Right renal cortex interstitium (tissue), 3 donors: ENCODE measurements around the gene NLRC3. TPM values are rescaled to one million over a fixed set of nuclear protein-coding genes. Genes with fewer than 3 reads are reported as not detected.

Source experiments
- DNase-seq, 3 donors: peaks; one replicate each; pipeline ENCODE4 v3.0.0-alpha.2; 2013; ENCODE audit warnings: low read depth in 3 of 3, low spot score in 2 of 3
- polyA plus RNA-seq, 3 donors: library from polyadenylated mRNA; unstranded; fragments of 120-200 nt; gene quantifications; one replicate each; pipeline ENCODE4 v1.2.1, GENCODE V29; 2013; ENCODE audit not compliant: insufficient read length in 3 of 3

Gene NLRC3
- polyA plus RNA-seq, 3 donors = 1.6 to 1.7 (median 1.6) TPM

DNA sequence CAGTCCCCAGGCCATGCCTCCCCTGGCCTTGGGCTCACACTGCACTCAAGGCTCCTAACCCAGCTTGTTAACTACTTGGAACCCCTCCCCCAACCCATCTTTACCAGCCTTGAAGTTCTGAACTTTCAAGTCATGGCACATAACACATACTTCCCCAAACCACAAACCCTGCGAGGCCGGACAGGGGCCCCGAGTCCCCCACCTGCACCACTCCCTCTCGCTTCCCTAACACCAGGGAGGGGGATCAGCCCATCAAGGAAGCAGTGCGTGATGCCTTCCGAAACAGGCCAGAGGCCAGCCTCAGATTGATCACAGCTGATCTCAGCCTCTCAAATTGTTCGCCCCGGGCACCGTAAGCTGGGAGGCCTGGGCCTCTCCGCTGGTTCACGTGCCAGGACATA lies 3.0 kb upstream of the NLRC3 start:
- DNase-seq = no peak

DNA sequence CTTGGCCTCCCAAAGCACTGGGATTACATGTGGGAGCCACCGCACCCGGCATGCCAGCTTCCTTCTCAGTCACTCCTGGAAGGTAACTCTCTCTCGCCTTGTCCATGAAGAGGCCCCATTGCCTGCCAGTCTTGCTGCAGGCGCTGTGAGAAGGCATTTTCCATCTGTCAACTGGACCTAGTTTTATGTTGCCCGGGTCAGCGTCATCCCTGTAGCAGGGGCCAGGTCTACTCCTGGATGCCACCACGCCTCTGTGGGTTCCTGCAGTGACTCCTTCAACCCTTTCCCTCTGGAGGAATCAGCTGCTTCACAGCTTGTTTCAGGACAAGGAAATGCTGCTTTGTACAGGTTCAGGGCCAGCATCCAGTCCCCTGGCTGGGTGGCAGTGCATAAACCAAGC lies 2.6 kb upstream of the NLRC3 start:
- no peak for DNase-seq

DNA sequence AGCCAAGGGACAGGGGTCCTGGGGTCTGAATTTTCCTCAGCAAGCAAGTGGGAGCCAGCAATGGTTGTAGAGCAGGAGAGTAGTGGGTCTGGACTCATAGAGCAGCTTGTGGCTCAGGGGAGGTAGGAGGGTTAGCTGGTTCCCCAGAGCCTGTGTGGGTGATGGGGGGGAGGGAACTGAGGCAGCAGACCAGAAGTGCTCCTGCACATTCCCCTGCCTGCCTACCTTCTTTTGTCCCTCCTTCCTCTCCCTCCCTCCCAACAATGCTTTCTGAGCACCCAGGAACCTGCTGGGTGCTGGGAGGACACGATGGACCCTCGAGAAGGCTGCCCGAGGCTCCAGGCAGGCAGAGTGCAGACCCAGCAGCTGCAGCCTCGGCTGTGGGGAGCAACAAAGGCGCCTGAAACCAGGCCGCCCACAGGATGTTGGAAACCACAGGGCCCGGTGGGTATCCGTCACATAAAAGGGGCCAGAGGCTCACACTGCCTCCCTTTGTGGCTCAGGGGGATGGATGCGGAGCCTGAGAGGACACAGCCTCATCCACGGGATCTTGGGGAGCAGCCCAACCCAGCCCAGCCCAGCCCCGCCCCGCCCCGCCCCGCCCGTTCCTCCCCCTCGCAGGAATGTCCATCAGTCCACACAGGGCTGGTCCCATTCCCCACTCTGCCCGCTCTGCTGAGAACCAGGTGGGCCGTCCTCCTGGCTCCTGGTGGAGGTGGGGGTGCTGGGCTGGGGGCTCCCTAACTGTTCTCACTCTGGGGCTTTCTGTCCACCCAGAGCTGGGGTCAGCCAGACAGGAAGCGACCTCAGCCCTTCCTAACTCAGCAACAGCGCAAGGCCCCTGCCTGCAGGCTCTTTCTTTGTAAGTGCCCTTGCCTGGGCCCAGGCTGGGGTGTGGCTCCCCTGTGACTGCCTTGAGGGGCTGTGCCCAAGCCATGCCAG lies 1.7 kb upstream of the NLRC3 start:
- DNase-seq = no peak

DNA sequence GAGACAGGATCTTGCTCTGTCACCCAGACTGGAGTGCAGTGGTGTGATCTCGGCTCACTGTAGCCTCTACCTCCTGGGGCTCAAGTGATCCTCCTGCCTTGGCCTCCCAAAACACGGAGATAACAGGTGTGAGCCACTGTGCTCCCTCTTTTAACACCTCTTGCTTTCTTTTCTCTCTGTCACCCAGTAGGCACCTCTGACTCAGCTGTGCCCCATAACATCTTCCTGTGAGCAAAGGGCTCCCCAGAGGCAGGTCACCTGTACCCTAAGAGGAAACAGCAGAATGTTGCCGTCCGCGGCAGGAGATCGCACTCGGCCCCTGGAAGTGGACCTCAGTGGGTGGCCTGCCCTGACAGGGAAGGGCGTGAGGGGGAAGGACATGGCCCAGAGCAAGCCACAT lies 918 bp upstream of the NLRC3 start:
- DNase-seq = no peak

DNA sequence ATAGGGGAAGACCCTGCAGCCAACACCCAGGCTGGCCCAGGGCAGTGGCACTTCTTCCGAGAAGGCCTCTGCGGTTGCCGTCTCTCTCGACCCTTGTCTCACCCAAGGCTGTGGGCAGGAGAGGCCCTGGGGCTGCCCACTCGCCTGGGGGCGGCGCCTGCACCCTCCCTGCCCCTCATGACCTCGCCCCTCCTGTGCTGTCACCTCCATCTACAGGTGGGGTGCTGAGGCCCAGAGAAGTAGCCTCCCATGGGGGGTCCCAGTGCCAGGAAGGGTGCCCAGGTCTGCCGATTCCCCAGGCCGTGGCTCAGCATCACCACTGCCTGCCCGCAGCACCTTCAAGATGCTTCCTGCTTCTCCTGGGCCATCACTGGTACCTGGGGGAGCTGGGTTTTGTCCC lies 992 bp downstream of the NLRC3 start:
- no peak for DNase-seq

DNA sequence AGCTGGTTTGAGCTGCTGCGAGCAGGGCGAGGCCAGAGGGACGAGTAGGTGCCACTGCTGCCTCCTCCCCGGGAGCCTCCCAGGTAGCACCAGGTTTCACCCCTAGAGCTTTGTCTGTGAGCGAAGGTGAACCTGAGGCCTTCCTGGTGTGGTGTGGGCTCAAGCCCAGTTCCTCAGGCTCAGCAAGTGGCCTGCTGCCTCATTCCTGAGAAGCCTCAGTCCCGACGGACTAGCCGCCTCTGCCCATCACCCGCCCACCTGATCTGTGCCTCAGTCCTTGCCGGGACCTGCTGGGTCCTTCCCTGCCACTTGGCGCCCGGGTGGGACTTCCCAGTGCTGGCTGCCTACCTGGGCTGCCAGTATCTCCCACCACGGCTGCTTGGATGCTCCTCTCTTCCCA lies 1.7 kb downstream of the NLRC3 start:
- no peak for DNase-seq

DNA sequence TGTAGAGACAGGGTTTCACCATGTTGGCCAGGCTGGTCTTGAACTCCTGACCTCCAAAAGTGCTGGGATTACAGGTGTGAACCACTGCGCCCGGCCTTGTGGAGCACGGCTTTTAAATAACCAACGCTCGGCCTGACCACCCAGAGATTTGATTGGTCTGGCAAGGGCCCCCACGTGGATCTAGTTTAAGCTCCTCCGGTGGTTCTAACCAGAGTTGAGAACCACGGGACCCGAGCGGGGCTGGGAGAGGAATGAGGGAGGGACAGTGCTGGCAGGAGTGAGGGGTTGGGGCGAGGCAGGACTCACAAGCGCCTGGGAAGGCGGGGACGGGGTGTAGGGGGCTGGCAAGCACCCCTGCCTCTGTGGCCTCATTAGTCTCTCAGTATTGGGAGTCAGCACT lies 3.0 kb downstream of the NLRC3 start:
- DNase-seq = no peak

DNA sequence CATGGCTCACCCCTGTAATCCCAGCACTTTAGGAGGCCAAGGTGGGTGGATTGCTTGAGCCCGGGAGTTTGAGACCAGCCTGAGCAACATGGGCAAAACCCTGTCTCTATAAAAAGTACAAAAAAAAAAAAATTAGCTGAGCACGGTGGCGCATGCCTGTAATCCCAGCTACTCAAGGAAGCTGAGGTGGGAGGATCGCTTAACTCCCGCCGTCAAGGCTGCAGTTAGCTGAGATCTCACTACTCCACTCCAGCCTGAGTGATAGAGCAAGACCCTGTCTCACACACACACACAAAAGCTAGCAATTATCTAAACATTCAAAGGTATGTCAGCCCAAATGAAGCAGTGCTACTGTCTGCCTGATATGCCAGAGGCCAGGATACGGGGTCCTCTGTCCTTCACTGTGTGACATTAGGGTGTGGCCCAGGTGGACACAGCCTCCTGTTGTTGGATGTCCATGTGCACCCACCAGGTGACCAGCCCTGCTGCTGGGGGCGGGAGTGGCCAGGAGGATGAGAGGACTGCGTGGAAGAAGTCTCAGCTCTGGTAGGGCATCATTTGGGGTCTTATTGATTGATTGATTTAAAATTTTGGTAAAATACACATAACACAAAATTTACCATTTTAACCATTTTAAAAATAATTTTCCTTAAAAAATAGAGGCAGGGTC lies 3.9 kb downstream of the NLRC3 start:
- DNase-seq = no peak

DNA sequence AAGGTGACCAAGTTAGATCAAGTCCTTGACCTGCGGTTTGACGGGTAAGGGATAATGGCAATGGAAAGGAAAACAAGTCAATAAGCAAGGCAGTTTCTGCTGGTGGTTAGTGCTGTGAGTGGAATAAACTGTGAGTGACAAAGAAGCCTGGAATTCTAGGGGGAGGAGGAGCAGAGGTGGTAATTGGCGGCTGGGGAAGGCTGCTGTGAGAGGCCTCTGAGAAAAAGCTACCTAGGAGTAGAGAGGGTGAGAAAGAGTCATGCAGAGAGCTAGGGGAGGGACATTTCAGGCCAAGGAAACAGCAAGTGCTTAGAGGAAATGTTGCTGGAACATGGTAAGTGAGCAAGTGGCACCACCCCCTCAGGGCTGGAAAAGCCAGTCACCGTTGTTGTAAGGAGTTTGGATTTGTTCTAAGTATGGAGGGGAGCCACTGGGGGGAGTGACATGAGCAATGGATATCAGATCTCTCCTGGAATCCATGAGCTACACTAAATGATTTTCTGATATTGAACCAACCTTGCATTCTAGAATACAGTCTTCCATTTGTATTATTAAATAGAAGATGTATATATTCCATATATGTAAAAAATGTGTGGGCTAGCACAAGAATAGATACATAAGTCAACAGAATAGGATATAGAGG lies 6.7 kb downstream of the NLRC3 start:
- DNase-seq = no peak

DNA sequence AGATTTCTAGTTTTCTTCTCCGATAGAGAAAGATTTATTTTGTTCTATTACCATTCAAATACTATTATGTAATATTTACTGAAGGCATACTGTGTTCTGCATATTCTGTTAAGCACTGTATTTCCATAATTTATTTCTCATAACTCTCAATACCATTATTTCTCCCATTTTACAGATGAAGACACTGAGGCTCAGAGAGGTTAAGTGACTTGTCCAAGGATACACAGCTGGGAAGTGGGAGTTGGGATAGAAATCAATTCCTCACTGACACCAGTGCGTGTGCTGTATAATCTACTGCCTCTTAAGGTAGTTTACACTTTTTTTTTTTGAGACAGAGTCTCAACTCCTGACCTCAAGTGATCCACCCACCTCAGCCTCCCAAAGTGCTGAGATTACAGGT lies 7.4 kb downstream of the NLRC3 start:
- DNase-seq = no peak

DNA sequence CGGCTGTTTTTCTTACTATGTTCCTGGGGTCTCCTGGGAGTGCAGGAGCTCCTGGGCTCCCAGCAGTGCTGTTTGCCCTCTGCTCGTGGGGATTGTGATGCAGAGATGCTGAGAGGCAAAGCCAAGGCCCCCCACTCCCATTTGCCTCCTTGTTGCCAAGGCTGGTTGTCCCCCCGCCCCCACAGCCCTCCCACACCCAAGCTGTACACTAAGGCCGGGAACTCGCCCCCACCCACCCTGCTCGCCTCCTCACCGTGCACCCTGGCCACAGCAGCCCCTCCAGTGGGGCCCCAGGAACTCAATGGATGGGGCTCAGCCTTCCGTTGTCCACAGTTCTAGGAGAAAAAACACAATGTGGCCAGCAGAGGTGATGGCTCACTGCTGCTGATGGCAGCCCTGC lies 10.2 kb downstream of the NLRC3 start:
- DNase-seq = no peak

DNA sequence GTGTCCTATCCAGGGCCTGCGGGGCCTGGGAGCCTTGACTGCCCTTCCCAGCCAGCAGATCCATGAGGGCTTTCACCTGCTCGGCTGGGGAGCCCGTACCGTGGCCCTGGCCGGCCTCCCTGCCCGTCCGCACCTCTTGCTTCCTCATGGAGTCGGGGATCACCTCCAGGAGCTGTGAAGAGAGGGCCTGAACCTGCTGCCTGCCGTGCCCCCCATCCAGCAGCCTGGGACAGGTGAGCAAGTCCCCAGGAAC lies 12.4 kb downstream of the NLRC3 start:
- DNase-seq = no peak

DNA sequence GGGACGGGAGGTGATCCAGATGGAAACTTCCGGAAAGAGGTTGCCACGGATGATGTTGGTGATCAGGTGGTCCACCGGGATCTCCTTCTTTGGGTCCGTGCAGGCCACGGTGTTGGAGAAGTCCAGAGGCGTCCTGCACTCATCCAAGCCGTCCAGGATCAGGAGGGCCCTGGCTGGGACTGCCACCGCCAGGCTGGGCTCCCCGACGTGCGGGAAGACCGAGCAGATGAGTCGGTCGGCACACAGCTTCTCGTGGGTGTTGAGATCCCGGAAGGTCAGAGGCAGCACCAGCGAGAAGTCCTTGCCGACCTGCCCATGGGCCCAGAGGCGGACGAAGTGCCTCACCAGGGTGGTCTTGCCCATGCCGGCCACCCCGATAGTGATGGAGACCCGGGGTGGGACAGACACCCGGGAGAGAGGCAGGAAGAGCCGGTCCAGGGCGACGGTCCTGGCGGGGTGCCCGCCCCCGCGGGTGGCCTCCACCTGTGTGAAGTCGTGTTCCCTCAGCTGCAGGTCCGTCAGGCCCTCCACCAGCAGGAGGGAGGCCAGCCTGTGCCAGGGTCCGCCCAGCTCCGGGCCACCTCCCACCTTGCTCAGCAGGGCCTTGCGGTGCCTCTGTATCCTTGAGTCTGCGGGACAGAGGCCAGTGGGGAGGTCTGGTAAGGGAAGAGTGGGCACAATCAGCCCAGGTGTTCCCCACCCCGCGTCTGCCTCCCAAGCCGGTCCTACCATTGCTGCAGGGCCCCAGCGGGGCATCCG lies 12.9 kb downstream of the NLRC3 start:
- DNase-seq = no peak

DNA sequence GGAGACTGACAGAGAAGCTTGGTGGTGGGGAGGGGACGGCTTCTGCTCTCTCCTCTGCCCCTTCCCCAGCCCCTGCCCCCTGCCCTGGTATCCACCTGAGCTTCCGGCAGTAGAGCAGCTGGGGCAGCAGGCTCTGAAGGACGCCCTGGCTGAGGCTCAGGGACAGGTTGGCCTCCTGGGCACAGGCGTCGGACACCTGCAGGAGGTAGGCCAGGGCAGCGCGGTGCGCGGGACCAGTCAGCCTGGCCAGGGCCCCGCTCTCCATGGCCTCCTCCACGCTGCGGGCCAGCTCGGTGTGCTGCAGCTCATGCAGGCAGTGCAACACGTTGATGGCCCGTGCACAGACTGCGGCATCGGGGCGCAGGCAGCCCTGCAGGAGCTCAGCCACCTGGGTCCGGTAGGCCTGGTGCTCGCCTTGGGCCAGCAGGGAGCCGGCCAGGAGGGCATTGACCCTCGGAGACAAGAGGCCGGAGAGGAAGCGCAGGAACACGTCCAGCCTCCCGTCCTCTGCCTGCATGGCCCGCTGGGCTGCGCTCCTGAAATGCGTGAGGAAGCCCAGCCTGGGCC lies 14.2 kb downstream of the NLRC3 start:
- DNase-seq = no peak

DNA sequence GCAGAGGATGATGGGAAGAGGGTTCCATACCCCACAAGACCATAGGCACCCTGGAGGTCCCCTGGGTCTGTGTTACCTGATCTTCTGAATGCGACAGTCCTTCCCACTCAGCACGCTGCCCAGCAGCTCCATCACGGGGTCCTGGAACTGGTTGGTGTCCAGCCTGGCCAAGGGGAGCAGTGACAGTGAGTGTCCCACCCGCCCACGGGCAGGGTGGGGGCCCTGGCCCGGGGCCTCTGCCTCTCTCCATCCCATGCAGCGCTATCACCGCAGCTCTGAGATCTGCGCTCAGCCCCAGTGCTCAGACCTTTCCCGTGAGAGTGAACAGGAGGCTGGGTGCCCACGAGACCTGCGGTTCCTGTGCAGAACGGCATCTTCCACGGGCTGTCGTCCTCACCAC lies 15.6 kb downstream of the NLRC3 start:
- no peak for DNase-seq

DNA sequence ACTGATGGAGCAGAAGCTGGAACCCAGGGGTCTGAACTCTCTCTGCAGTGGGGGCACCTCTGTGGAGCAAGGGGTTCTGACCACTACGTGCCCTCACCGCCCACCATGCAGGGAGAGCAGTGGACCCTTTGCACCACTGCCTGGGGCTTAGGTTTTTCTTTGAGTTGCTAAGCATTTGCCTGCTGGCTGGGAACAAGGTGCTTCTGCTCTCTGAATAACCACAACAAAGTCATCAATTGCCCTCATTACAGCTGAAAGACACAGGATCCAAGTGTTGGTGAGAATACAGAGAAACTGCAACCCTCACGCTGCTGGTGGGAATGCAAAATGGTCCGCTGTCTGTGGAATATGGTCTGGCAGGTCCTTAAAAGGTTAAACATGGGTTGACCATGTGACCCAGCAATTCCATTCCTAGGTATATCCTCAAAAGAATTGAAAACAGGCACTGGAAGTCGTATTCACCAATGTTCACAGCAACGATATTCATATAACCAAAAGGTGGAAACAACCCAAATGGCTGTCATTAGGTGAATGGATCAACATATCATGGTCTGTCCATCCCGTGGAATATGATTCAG lies 22.8 kb downstream of the NLRC3 start:
- DNase-seq = no peak

DNA sequence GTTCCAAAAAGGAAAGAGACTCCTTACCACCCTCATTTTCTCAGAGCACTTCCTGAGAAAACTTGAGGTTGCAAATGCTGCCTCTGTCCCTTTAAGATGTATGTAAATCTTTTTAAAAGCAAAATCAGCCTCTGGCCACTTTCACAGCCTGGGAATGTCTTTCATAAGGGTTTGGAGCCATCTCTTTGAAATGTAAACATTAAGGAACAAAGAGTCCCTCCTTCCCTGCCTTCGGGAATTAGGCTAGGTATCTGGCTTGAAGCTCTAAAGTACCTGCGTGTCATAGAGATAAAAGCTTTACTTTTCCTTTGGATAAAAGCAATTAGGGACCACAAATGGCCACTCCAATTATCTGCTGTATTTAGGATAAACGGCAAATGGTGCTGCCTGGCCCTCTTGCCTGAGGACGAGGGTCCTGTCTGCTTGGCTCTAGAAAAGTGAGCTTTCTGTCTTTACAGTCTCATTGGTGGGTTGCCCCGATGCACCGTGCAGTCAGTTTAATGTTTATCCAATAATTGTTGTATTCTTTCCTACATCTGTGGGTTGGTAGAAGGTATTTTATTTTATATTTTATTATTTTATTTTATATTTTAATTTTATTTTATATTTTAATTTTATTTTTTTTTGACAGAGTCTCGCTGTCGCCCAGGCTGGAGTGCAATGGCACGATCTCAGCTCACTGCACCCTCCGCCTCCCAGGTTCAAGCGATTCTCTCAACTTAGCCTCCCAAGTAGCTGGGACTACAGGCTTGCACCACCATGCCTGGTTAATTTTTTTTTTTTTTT lies 23.9 kb downstream of the NLRC3 start:
- no peak for DNase-seq

DNA sequence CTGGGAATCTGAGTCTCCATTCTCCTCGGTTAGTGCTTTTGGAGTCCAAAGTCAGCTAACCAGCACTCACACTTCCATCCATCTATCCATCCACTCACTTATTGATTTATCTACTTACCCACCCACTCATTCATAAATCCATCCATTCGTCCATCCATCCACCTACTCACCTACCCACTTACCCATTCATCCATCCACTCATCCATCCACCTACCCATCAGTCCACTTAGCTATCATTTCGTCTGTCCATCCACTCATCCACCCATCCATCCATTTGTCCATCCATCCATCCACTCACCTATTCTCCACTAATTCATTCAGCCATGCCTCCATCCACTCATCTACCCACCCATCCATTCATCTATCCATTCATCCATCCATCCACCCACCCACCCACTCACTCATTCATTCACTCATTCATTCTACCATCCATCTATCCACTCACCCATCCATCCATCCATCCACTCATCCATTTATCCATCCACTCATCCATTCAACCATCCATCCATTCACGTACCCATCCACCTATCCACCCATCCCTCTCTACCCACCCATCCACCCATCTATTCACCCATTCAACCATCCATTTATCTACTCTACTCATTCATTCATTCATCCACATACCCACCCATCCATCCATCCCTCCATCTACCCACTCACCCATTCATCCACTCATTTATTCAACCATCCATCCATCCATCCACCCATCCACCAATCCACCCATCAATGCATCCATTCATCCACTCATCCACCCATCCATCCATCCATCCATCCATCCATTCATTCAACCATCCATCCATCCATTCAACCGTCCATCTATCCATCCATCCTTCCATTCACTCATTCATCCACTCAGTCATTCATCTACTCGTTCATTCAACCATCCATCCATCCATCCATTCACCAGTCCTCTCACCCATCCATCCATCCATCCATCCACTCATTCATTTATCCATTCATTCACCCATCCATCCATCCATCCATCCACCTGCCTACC lies 26.1 kb downstream of the NLRC3 start:
- DNase-seq = no peak

DNA sequence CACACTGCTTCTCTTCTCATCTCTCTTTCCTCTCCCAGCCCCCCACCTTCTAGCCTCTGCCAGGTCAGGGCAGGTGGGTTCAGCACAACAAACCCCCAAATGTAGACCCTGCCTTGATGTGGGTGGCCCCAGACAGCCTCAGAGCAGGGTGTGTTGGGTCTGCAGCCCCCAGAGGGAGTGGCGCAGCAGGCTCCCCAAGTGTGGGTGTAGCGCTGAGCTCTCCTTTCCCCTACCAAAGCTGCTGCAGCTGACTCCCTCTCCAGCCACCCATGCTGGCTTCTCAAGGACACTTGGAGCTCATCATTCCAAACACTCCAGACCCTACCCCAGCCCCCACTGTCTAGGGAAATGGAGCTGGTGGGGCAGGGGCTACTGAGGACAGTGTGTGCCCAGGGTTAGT lies 27.3 kb downstream of the NLRC3 start:
- DNase-seq = no peak
